Measurements from ENCODE around the gene FUNDC1.

Gene FUNDC1

GRCh38 chrX:44474410-44474809 lies 68.2 kb downstream of the FUNDC1 start:
- DNase-seq: peak in 1 of 2 donors; percentile 2

Data from inflammatory macrophage treated with lipopolysaccharide for 1 hour (primary cell).